ENCODE data around the gene BHLHE23. TPM values are rescaled to one million over a fixed set of nuclear protein-coding genes. Genes with fewer than 3 reads are reported as not detected.

The BHLHE23 gene
- polyA plus RNA-seq, 1 of the 3 experiments (the other 2 are of a cell fraction), result not detected

DNA sequence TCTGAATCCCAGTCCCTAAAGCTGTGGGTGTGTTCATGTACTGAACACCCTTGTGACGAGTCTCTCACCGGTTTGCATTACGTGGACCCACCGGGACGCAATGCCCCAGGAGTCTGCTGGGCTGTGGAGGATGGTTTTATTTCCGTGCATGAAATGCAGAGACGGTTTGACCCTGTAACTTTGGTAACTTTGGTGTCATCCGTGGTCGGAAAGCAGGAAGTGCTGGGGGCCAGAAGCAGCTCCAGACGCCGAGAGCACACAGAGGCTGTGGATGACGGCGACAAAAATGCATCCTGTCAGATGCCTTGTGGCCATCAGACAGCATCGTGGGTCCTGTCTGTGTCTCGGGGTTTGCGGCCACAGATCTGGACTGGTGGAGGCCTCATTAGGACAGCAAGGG lies 7.2 kb downstream of the BHLHE23 start:
- Histone ChIP-seq H3F3A (replicated peaks; ENCODE audit: insufficient read depth) (no peaks in the 10 kb centered on the region), H3K27me3 (ENCODE audit: insufficient read depth) (peaks cover 96% of the 10 kb centered on the region), H3K4me2 (no peak overlapping the region), H3K36me3 (replicated peaks in 1 of 2; ENCODE audit: control insufficient read depth in 1 of 2, insufficient read depth in 2 of 2, low read length in 1 of 2) (no peaks in the 10 kb centered on the region), H4K20me1 (ENCODE audit: insufficient read depth) (no peaks in the 10 kb centered on the region), H3K79me2 (ENCODE audit: insufficient read depth) (no peaks in the 10 kb centered on the region), H3K9me2 (no peaks in the 10 kb centered on the region), H3K9me3 (no peaks in the 10 kb centered on the region), H2AFZ (ENCODE audit: low read depth) (no peak overlapping the region), H3K27ac (ENCODE audit: low read depth in 2 of 2, low read length in 1 of 2) (no peak overlapping the region), H3K9ac (no peak overlapping the region), H3K4me3 (ENCODE audit: low read depth in 2 of 2, low read length in 1 of 2) (no peak overlapping the region), H3K4me1 (ENCODE audit: control insufficient read depth in 1 of 2, insufficient read depth in 2 of 2, low read depth in 1 of 2, low read length in 1 of 2) (no peaks in the 10 kb centered on the region)
- DNase-seq, result no peak
- WGBS (ENCODE audit: low lambda C conversion rate), result 11% methylated on average over 9 of the region's 16 CpGs
- ChIA-PET POLR2A (no interaction called here), CTCF (interaction anchor here (1.1 to 2.1 kb wide), 2 partner anchors 9 to 26 kb away, joined by 4 to 12 read pairs; no protein-coding TSS in a partner anchor)
- TF ChIP-seq CHD2 (IDR thresholded peaks at IDR 0.05; ENCODE audit: low read length, partially characterized antibody), result no peak
- no peak for TF ChIP-seq EZH2phosphoT487 (IDR thresholded peaks at IDR 0.05; ENCODE audit: borderline replicate concordance, low read depth)
- no peak for TF ChIP-seq GATA2 (CRISPR knock-in tag; IDR thresholded peaks at IDR 0.05)
- TF ChIP-seq, protein P1, sequence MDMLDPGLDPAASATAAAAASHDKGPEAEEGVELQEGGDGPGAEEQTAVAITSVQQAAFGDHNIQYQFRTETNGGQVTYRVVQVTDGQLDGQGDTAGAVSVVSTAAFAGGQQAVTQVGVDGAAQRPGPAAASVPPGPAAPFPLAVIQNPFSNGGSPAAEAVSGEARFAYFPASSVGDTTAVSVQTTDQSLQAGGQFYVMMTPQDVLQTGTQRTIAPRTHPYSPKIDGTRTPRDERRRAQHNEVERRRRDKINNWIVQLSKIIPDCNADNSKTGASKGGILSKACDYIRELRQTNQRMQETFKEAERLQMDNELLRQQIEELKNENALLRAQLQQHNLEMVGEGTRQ (IDR thresholded peaks at IDR 0.05; ENCODE audit: borderline replicate concordance, low read depth, low read length), result no peak
- TF ChIP-seq JUND (IDR thresholded peaks at IDR 0.05), result no peak
- TF ChIP-seq FOXJ3 (CRISPR knock-in tag; IDR thresholded peaks at IDR 0.05), result no peak
- no peak for TF ChIP-seq ELF1 (IDR thresholded peaks at IDR 0.05)
- TF ChIP-seq POLR2AphosphoS5 (IDR thresholded peaks at IDR 0.05; ENCODE audit: low read depth, low read length), result no peak
- TF ChIP-seq NFIC (IDR thresholded peaks at IDR 0.05; ENCODE audit: borderline replicate concordance), result no peak
- TF ChIP-seq NRF1 (IDR thresholded peaks at IDR 0.05; ENCODE audit: low read depth, low read length), result no peak
- TF ChIP-seq, protein P2, sequence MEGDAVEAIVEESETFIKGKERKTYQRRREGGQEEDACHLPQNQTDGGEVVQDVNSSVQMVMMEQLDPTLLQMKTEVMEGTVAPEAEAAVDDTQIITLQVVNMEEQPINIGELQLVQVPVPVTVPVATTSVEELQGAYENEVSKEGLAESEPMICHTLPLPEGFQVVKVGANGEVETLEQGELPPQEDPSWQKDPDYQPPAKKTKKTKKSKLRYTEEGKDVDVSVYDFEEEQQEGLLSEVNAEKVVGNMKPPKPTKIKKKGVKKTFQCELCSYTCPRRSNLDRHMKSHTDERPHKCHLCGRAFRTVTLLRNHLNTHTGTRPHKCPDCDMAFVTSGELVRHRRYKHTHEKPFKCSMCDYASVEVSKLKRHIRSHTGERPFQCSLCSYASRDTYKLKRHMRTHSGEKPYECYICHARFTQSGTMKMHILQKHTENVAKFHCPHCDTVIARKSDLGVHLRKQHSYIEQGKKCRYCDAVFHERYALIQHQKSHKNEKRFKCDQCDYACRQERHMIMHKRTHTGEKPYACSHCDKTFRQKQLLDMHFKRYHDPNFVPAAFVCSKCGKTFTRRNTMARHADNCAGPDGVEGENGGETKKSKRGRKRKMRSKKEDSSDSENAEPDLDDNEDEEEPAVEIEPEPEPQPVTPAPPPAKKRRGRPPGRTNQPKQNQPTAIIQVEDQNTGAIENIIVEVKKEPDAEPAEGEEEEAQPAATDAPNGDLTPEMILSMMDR (IDR thresholded peaks at IDR 0.05), result no peak
- TF ChIP-seq, protein P3, sequence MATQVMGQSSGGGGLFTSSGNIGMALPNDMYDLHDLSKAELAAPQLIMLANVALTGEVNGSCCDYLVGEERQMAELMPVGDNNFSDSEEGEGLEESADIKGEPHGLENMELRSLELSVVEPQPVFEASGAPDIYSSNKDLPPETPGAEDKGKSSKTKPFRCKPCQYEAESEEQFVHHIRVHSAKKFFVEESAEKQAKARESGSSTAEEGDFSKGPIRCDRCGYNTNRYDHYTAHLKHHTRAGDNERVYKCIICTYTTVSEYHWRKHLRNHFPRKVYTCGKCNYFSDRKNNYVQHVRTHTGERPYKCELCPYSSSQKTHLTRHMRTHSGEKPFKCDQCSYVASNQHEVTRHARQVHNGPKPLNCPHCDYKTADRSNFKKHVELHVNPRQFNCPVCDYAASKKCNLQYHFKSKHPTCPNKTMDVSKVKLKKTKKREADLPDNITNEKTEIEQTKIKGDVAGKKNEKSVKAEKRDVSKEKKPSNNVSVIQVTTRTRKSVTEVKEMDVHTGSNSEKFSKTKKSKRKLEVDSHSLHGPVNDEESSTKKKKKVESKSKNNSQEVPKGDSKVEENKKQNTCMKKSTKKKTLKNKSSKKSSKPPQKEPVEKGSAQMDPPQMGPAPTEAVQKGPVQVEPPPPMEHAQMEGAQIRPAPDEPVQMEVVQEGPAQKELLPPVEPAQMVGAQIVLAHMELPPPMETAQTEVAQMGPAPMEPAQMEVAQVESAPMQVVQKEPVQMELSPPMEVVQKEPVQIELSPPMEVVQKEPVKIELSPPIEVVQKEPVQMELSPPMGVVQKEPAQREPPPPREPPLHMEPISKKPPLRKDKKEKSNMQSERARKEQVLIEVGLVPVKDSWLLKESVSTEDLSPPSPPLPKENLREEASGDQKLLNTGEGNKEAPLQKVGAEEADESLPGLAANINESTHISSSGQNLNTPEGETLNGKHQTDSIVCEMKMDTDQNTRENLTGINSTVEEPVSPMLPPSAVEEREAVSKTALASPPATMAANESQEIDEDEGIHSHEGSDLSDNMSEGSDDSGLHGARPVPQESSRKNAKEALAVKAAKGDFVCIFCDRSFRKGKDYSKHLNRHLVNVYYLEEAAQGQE (IDR thresholded peaks at IDR 0.05; ENCODE audit: low read depth, low read length), result no peak
- TF ChIP-seq TAF1 (IDR thresholded peaks at IDR 0.05; ENCODE audit: borderline replicate concordance, low read depth, low read length), result no peak
- TF ChIP-seq TCF12 (IDR thresholded peaks at IDR 0.05), result no peak
- TF ChIP-seq, protein P4, sequence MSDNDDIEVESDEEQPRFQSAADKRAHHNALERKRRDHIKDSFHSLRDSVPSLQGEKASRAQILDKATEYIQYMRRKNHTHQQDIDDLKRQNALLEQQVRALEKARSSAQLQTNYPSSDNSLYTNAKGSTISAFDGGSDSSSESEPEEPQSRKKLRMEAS (IDR thresholded peaks at IDR 0.05; ENCODE audit: low read depth), result no peak
- TF ChIP-seq MXI1 (IDR thresholded peaks at IDR 0.05; ENCODE audit: low read depth, low read length), result no peak
- TF ChIP-seq RXRA (IDR thresholded peaks at IDR 0.05; ENCODE audit: borderline replicate concordance, low read depth), result no peak

Measured in SK-N-SH (cell line).